Upper lobe of right lung (tissue), 1 donor: ENCODE measurements around the gene ATG2B. TPM values are rescaled to one million over a fixed set of nuclear protein-coding genes. Genes with fewer than 3 reads are reported as not detected.

ENCODE experiments used
- ATAC-seq: fragments of 200-7000 bp; cut with Tn5 transposase; one replicate; pipeline ENCODE4 v1.9.1; 2020; ENCODE audit warnings: mild to moderate bottlenecking, moderate library complexity
- DNase-seq: peaks from one replicate; pipeline ENCODE4 v3.0.0-alpha.2; 2020
- H3K27ac ChIP-seq: fragments of 200-600 bp; one replicate; pipeline ENCODE4 v1.8.0; 2022
- H3K27me3 ChIP-seq: fragments of 200-600 bp; one replicate; pipeline ENCODE4 v1.8.0; 2022; ENCODE audit warnings: mild to moderate bottlenecking
- H3K36me3 ChIP-seq: fragments of 200-600 bp; one replicate; pipeline ENCODE4 v1.8.0; 2022
- H3K4me1 ChIP-seq: fragments of 200-600 bp; one replicate; pipeline ENCODE4 v1.8.0; 2022
- H3K4me3 ChIP-seq: fragments of 200-600 bp; one replicate; pipeline ENCODE4 v1.8.0; 2022; ENCODE audit warnings: mild to moderate bottlenecking
- H3K9me3 ChIP-seq: fragments of 200-600 bp; one replicate; pipeline ENCODE4 v1.8.0; 2022
- intact Hi-C: fragments of 100-400 bp; cut with DNase I; formaldehyde crosslinking; loops from one replicate; pipeline ENCODE4 v1.11.0; 2022
- total RNA-seq: library from RNA; stranded (reverse); fragmentation: NEBNext Ultra II Directional; extraction: Animal tissue kit (Norgen Biotek cat#: 25700); gene quantifications from one replicate; pipeline ENCODE4 v1.2.1, GENCODE V29; 2021
- TF ChIP-seq, protein P1 (sequence below): fragments of 200-600 bp; IDR thresholded peaks from one replicate; pipeline ENCODE4 v1.8.0; 2022; ENCODE audit warnings: antibody characterized with exemption
- donor health status: DM: no; HTN: yes; CAD: no; lungs with severe emphysema.

Gene ATG2B
- total RNA-seq, 1 donor from 2014 or later, result 19.1 TPM

- Histone ChIP-seq H3K4me3 (no peak overlapping the region), H3K9me3 (no peaks in the 10 kb centered on the region), H3K36me3 (no peaks in the 10 kb centered on the region), H3K27me3 (no peaks in the 10 kb centered on the region), H3K4me1 (no peaks in the 10 kb centered on the region), H3K27ac (no peak overlapping the region)
- TF ChIP-seq, protein P1, sequence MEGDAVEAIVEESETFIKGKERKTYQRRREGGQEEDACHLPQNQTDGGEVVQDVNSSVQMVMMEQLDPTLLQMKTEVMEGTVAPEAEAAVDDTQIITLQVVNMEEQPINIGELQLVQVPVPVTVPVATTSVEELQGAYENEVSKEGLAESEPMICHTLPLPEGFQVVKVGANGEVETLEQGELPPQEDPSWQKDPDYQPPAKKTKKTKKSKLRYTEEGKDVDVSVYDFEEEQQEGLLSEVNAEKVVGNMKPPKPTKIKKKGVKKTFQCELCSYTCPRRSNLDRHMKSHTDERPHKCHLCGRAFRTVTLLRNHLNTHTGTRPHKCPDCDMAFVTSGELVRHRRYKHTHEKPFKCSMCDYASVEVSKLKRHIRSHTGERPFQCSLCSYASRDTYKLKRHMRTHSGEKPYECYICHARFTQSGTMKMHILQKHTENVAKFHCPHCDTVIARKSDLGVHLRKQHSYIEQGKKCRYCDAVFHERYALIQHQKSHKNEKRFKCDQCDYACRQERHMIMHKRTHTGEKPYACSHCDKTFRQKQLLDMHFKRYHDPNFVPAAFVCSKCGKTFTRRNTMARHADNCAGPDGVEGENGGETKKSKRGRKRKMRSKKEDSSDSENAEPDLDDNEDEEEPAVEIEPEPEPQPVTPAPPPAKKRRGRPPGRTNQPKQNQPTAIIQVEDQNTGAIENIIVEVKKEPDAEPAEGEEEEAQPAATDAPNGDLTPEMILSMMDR, result no peak
- ATAC-seq (no peak), DNase-seq (no peak)
- intact Hi-C loops, result no loop called here
These were observed 111.4 kb downstream of the ATG2B start for GRCh38 chr14:96251656-96252155.

DNA sequence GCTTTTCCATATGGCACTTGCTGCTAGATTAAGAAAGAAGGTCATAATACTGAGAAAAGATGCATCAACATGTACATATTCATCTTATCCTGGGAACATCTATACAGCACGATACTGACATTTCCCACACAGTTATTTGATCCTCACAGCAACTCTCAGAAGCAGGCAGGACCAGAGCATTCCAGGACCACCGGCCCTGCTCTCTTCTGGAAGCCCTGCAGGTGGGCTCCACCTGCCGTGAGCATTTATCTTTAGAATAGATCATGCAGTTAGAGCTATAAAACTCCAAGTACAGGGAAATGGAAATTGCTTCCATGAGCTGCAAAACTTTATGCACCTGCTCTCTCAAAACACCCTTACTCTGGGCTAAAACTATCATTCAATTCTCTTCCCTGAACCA lies 112.7 kb downstream of the ATG2B start:
- ATAC-seq (no peak), DNase-seq (no peak)
- no peaks in the 10 kb centered on the region for H3K4me1 ChIP-seq
- H3K4me3 ChIP-seq, result no peak overlapping the region
- no peaks in the 10 kb centered on the region for H3K27me3 ChIP-seq
- TF ChIP-seq, protein P1, result no peak
- H3K36me3 ChIP-seq, result no peaks in the 10 kb centered on the region
- intact Hi-C loops, result no loop called here
- H3K27ac ChIP-seq, result no peak overlapping the region
- H3K9me3 ChIP-seq, result no peaks in the 10 kb centered on the region

- H3K27ac ChIP-seq, result no peak overlapping the region
- intact Hi-C loops, result no loop called here
- TF ChIP-seq, protein P1, result no peak
- ATAC-seq (peak; percentile 74), DNase-seq (peak; percentile 60)
- H3K27me3 ChIP-seq, result no peaks in the 10 kb centered on the region
- H3K4me3 ChIP-seq, result no peak overlapping the region
- H3K36me3 ChIP-seq, result no peaks in the 10 kb centered on the region
- H3K4me1 ChIP-seq, result no peaks in the 10 kb centered on the region
- no peaks in the 10 kb centered on the region for H3K9me3 ChIP-seq
These were observed 114.1 kb downstream of the ATG2B start for GRCh38 chr14:96249029-96249428.

- H3K27ac ChIP-seq, result no peak overlapping the region
- H3K4me1 ChIP-seq, result no peaks in the 10 kb centered on the region
- TF ChIP-seq, protein P1, result no peak
- peak; percentile 5 for DNase-seq
- intact Hi-C loops, result no loop called here
- no peaks in the 10 kb centered on the region for H3K27me3 ChIP-seq
- ATAC-seq, result no peak
- no peaks in the 10 kb centered on the region for H3K9me3 ChIP-seq
- H3K36me3 ChIP-seq, result no peaks in the 10 kb centered on the region
- H3K4me3 ChIP-seq, result no peak overlapping the region
These were observed 116.1 kb downstream of the ATG2B start for GRCh38 chr14:96247031-96247430.

DNA sequence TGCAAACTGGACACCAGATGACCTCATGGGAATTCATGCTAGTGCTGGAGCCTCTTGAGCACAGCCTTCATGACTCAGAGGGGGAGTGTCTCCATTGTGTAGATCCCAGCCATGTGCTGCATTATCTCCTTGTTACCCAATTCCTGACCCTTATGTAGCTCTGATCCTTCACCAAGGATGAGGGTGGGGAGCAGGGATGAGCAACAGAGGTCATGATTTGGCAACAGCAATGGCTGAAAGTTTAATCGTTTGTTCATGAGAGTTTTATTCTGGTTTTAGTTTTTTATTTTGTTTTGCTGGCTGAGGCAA lies 116.6 kb downstream of the ATG2B start:
- Histone ChIP-seq H3K4me1 (no peaks in the 10 kb centered on the region), H3K27ac (no peak overlapping the region), H3K27me3 (no peaks in the 10 kb centered on the region), H3K4me3 (no peak overlapping the region), H3K9me3 (no peaks in the 10 kb centered on the region), H3K36me3 (no peaks in the 10 kb centered on the region)
- DNase-seq (no peak), ATAC-seq (no peak)
- TF ChIP-seq, protein P1, result no peak
- intact Hi-C loops, result no loop called here
